Endothelial cell (in vitro differentiated cells): ENCODE data around the gene NATD1. TPM values are rescaled to one million over a fixed set of nuclear protein-coding genes. Genes with fewer than 3 reads are reported as not detected.

Experiments used
- DNase-seq: peaks from one replicate; pipeline ENCODE4 v3.0.0; 2021; ENCODE audit warnings: low spot score
- H3K27ac Mint-ChIP-seq: one replicate; pipeline ENCODE4 v1.8.0; 2021; ENCODE audit warnings: mixed read lengths, inconsistent platforms; ENCODE audit not compliant: unreplicated experiment
- H3K27me3 Mint-ChIP-seq: one replicate; pipeline ENCODE4 v1.8.0; 2021; ENCODE audit warnings: mild to moderate bottlenecking, moderate library complexity, mixed read lengths, inconsistent platforms; ENCODE audit not compliant: unreplicated experiment
- H3K36me3 Mint-ChIP-seq: one replicate; pipeline ENCODE4 v1.8.0; 2021; ENCODE audit warnings: mild to moderate bottlenecking, low read depth, mixed read lengths, inconsistent platforms; ENCODE audit not compliant: unreplicated experiment
- H3K4me1 Mint-ChIP-seq: one replicate; pipeline ENCODE4 v1.8.0; 2021; ENCODE audit warnings: mild to moderate bottlenecking, mixed read lengths, inconsistent platforms; ENCODE audit not compliant: unreplicated experiment
- H3K4me3 Mint-ChIP-seq: one replicate; pipeline ENCODE4 v1.8.0; 2021; ENCODE audit warnings: mild to moderate bottlenecking, mixed read lengths, inconsistent platforms; ENCODE audit not compliant: unreplicated experiment
- H3K9me3 Mint-ChIP-seq: one replicate; pipeline ENCODE4 v1.8.0; 2021; ENCODE audit warnings: mixed read lengths, inconsistent platforms; ENCODE audit not compliant: unreplicated experiment
- total RNA-seq: library from RNA; stranded (reverse); fragmentation: NEBNext Ultra II Directional; extraction: Animal tissue kit (Norgen Biotek cat#: 25700); gene quantifications from one replicate; pipeline ENCODE4 v1.2.1, GENCODE V29; 2021; ENCODE audit not compliant: unreplicated experiment
- TF ChIP-seq, protein P1 (sequence below): fragments of 200-600 bp; sonication (generic); IDR thresholded peaks from one replicate; pipeline ENCODE4 v1.5.0; 2021; ENCODE audit warnings: antibody characterized with exemption; ENCODE audit not compliant: unreplicated experiment

NATD1 gene
- total RNA-seq, 1 donor from 2014 or later: 30.3 TPM

DNA sequence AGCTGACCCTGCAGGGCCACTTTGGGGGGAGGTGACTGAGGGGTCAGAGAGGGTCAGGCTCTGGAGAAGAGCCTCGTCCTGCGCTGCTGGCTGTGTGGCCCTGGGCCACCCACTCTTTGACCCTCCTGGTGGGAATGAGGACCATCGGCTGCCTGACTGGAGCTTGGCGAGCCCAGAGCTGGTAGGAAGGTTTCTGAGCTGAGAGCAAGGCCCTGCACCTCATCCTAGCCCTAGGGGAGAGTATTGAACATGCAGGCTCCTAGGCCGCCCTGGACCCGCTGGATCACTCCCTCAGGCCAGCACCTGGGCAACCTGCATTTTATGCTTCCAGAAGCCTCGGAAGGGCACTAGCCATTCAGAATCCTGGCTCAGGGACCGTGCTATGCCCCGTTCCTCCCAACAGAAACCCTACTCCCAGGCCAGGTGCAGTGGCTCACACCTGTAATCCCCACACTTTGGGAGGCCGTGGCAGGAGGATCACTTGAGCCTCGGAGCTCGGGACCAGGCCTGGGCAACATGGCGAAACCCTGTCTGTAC is 45.8 kb upstream of the NATD1 start:
- peaks cover 5% of the 10 kb centered on the region for H3K9me3 Mint-ChIP-seq
- H3K27ac Mint-ChIP-seq: no peak overlapping the region
- H3K36me3 Mint-ChIP-seq: peaks cover 54% of the 10 kb centered on the region
- TF ChIP-seq, protein P1, sequence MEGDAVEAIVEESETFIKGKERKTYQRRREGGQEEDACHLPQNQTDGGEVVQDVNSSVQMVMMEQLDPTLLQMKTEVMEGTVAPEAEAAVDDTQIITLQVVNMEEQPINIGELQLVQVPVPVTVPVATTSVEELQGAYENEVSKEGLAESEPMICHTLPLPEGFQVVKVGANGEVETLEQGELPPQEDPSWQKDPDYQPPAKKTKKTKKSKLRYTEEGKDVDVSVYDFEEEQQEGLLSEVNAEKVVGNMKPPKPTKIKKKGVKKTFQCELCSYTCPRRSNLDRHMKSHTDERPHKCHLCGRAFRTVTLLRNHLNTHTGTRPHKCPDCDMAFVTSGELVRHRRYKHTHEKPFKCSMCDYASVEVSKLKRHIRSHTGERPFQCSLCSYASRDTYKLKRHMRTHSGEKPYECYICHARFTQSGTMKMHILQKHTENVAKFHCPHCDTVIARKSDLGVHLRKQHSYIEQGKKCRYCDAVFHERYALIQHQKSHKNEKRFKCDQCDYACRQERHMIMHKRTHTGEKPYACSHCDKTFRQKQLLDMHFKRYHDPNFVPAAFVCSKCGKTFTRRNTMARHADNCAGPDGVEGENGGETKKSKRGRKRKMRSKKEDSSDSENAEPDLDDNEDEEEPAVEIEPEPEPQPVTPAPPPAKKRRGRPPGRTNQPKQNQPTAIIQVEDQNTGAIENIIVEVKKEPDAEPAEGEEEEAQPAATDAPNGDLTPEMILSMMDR: no peak
- peaks cover 39% of the 10 kb centered on the region for H3K27me3 Mint-ChIP-seq
- H3K4me1 Mint-ChIP-seq: peaks cover 4% of the 10 kb centered on the region
- H3K4me3 Mint-ChIP-seq: no peak overlapping the region
- DNase-seq: no peak

DNA sequence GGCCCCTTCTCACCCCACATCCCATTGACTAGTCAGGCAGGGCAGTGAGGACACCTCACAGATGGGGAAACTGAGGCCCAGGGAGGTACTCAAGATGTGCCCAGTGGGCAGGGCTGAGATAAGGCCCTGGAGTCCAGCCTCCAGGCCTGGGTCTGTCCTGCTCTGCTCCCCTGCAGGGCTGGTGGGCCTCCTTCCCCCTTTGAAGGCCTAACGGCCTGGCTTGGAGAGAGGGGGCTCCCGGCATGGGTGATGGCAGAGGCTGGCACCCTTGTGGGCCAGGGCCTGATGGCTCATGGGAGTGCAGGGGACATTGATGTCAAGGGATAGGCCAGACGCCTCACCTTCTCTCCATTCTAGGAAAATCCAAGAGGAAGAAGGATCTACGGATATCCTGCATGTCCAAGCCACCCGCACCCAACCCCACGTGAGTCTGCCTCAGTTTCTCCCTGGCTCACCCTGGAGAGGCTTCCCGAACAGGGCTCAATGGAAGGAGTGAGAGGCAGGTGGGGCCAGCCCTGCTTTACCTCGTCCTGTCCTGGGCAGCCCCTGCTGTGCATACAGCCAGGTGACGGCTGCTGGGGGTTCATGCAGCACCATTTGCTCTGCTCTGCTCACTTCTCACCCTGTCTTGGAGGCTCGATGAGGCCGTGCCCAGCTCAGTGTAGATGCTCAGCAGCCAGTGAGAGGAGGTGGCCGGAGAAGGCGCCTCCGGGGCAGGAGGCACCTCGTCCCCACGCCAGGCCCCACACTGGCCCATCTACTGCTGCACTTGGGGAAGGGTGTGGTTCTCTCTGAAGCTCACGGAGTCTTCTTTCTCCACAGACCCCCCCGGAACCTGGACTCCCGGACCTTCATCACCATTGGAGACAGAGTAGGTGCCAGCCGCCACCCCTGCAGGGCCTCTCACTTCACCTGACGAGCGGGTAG is 45.1 kb upstream of the NATD1 start:
- TF ChIP-seq, protein P1: no peak
- Mint-ChIP-seq H3K27ac (peak overlapping the region; percentile 48), H3K9me3 (peaks cover 5% of the 10 kb centered on the region), H3K4me1 (peaks cover 4% of the 10 kb centered on the region), H3K27me3 (peaks cover 33% of the 10 kb centered on the region), H3K36me3 (peaks cover 48% of the 10 kb centered on the region), H3K4me3 (no peak overlapping the region)
- no peak for DNase-seq

DNA sequence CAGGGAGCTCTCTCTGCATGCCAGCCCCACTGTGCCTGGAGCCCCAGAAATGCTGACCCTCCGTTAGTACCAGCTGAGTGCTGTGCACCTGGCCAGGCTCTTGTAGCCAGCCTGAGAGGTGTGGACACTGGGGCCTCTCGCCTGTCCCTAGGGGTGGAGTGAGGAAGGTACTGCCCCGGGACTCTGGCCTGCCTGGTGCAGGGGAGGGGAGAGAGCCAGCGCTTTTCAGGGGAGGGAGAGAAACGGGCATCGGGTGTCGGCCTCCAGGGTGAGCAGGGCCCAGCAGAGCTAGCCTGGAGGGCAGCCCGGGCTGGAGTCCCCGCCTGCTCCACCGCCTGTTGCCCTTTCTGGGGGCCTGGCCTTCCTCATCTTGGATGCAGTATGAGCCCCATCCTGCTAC is 44.4 kb upstream of the NATD1 start:
- Mint-ChIP-seq H3K36me3 (peaks cover 49% of the 10 kb centered on the region), H3K27ac (no peak overlapping the region), H3K9me3 (peaks cover 9% of the 10 kb centered on the region), H3K27me3 (peaks cover 30% of the 10 kb centered on the region), H3K4me3 (no peak overlapping the region), H3K4me1 (peaks cover 4% of the 10 kb centered on the region)
- no peak for DNase-seq
- TF ChIP-seq, protein P1: no peak

DNA sequence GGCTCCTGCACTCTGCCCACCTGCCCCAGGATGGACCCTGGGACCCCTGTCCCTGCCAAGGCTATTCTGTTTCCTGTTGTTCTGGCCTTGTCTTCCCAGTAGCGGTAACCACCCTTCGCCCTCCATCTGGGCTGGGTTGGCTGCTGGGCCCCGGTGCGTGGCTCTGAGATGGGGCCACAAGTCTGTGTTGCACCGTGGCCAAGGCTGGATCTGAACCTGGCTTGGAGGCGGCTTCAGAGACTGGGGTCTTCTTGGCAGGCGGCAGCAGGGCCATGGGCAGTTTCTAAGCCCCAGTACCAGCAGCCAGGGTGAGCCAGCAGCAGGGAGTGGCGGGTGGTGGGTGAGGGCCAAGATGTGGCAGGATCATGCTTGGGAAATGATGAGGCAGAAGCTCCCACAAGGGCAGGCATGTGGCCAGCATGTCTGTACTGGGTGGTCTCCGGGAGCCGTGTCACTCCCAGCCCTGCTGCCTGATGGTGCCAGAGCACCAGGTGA is 43.9 kb upstream of the NATD1 start:
- H3K4me3 Mint-ChIP-seq: no peak overlapping the region
- DNase-seq: no peak
- peaks cover 9% of the 10 kb centered on the region for H3K9me3 Mint-ChIP-seq
- no peak overlapping the region for H3K27ac Mint-ChIP-seq
- peaks cover 50% of the 10 kb centered on the region for H3K36me3 Mint-ChIP-seq
- TF ChIP-seq, protein P1: no peak
- peaks cover 6% of the 10 kb centered on the region for H3K4me1 Mint-ChIP-seq
- H3K27me3 Mint-ChIP-seq: peaks cover 30% of the 10 kb centered on the region
